ENCODE results near the gene ARMC8.

DNA sequence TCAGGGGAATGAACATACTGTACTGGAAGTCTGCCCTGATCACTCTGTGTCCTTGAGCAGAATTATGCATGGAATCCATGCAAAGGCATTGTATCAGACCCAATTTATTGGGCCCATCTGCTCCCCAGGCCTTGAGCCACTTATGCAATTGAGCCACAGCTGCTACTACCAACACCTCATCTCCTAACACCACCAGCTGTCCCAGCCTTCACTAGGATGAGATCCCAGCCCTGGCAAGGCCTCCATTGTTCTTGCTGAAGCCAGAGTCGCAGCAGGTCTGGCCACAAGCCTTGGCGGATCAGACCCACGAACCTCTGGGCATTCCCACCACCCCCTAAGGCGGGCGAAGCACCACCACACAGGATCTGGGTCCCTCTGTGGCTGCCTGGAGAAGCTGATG, 151.7 kb downstream of the ARMC8 start:
- TF ChIP-seq CTCF (conservative IDR thresholded peaks at IDR 0.05) (no peak), EZH2 (IDR thresholded peaks at IDR 0.05; ENCODE audit: low read depth) (no peak)

Data from PC-9 (cell line).